Ishikawa (cell line): ENCODE data around the gene UBA1.

Experiments
- CEBPB ChIP-seq: IDR thresholded peaks from 2 replicates; pipeline ENCODE4 v1.6.1; 2012
- CREB1 ChIP-seq: IDR thresholded peaks from 2 replicates; pipeline ENCODE4 v1.6.1; 2012; ENCODE audit warnings: low read depth
- EGR1 ChIP-seq: IDR thresholded peaks from 2 replicates; pipeline ENCODE4 v1.6.1; 2012
- EP300 ChIP-seq: IDR thresholded peaks from 2 replicates; pipeline ENCODE4 v1.6.1; 2012; ENCODE audit warnings: borderline replicate concordance
- FOXM1 ChIP-seq: IDR thresholded peaks from 2 replicates; pipeline ENCODE4 v1.6.1; 2012; ENCODE audit warnings: low read depth, borderline replicate concordance
- MAX ChIP-seq: IDR thresholded peaks from 2 replicates; pipeline ENCODE4 v1.6.1; 2012
- NFIC ChIP-seq: IDR thresholded peaks from 2 replicates; pipeline ENCODE4 v1.6.1; 2012
- RAD21 ChIP-seq: IDR thresholded peaks from 2 replicates; pipeline ENCODE4 v1.6.1; 2012; ENCODE audit warnings: low read depth
- REST ChIP-seq: IDR thresholded peaks from 2 replicates; pipeline ENCODE4 v1.6.1; 2012; ENCODE audit warnings: low read depth, mild to moderate bottlenecking
- TAF1 ChIP-seq: IDR thresholded peaks from 2 replicates; pipeline ENCODE4 v1.6.1; 2012; ENCODE audit warnings: low read depth, mild to moderate bottlenecking
- TCF12 ChIP-seq: IDR thresholded peaks from 2 replicates; pipeline ENCODE4 v1.6.1; 2012; ENCODE audit warnings: low read depth
- TEAD4 ChIP-seq: IDR thresholded peaks from 2 replicates; pipeline ENCODE4 v1.6.1; 2012
- USF1 ChIP-seq: IDR thresholded peaks from 2 replicates; pipeline ENCODE4 v1.6.1; 2012
- YY1 ChIP-seq: IDR thresholded peaks from 2 replicates; pipeline ENCODE4 v1.6.1; 2012; ENCODE audit warnings: low read depth
- ZBTB7A ChIP-seq: IDR thresholded peaks from 2 replicates; pipeline ENCODE4 v1.6.1; 2012; ENCODE audit warnings: low read depth

The UBA1 gene

GRCh38 chrX:47194194-47194787, 662 bp downstream of the UBA1 start:
- TF ChIP-seq TAF1: no peak

- TF ChIP-seq REST (no peak), TCF12 (no peak), EP300 (no peak), CEBPB (no peak), EGR1 (no peak), YY1 (no peak), TAF1 (no peak), MAX (no peak), FOXM1 (no peak), ZBTB7A (no peak), CREB1 (no peak), NFIC (no peak)
Observed at GRCh38 chrX:47196098-47196497, 2.5 kb downstream of the UBA1 start.

- TF ChIP-seq FOXM1 (no peak), ZBTB7A (no peak), NFIC (no peak), EGR1 (no peak), YY1 (no peak), CREB1 (no peak), USF1 (no peak), CEBPB (no peak), EP300 (no peak), MAX (no peak), TAF1 (no peak), REST (no peak), RAD21 (no peak), TEAD4 (no peak), TCF12 (no peak)
Observed at GRCh38 chrX:47197526-47197925, 3.9 kb downstream of the UBA1 start.

GRCh38 chrX:47198026-47198686, 4.5 kb downstream of the UBA1 start:
- no peak for TF ChIP-seq TCF12
- no peak for TF ChIP-seq EP300
- TF ChIP-seq ZBTB7A: no peak
- no peak for TF ChIP-seq REST

- TF ChIP-seq YY1 (no peak), TCF12 (no peak), CREB1 (no peak), EP300 (no peak), NFIC (no peak), MAX (no peak), RAD21 (no peak), FOXM1 (no peak)
Observed at GRCh38 chrX:47198687-47199080, 5.1 kb downstream of the UBA1 start.
